T-cell (primary cell): Measurements from ENCODE around the gene NLRC4. TPM values are rescaled to one million over a fixed set of nuclear protein-coding genes. Genes with fewer than 3 reads are reported as not detected.
"Not testable (repeated sequence)": the region's sequence is repeated elsewhere in the genome, so short reads cannot be mapped to it uniquely, and the experiment has no call there.

ENCODE experiments used
- ATAC-seq, 4 experiments: fragments of 200-7000 bp in 3 of 4; fragments of 150-1000 bp in 1 of 4; cut with Tn5 transposase; replicated peaks in 1 of 4; 1 replicate in 3 of 4; 2 replicates in 1 of 4; pipeline ENCODE4 v1.10.0; 2021; ENCODE audit warnings: moderate library complexity in 3 of 4, mild to moderate bottlenecking in 2 of 4, moderate number of reproducible peaks in 1 of 4
- CTCF ChIA-PET, 2 donors: fragments of 300-600 bp; sonication (Branson Sonifier 250); formaldehyde crosslinking; loops; one replicate each; lab custom pipeline; 2022; ENCODE audit warnings: antibody characterized with exemption in 2 of 2; lab: Charles Lee
- POLR2A ChIA-PET, 2 donors: fragments of 300-600 bp; sonication (Branson Sonifier 250); formaldehyde crosslinking; loops; one replicate each; lab custom pipeline; 2022; ENCODE audit warnings: antibody characterized with exemption in 2 of 2; lab: Charles Lee
- DNase-seq, 35 experiments: peaks; one replicate each; pipeline versions ENCODE4 v3.0.0 to v3.0.0-alpha.2; 2013 to 2023
- H3K27ac ChIP-seq: one replicate; pipeline ENCODE4 v1.5.1; 2013; ENCODE audit warnings: low read length
- H3K27me3 ChIP-seq, 2 experiments: replicated peaks in 1 of 2; 1 replicate in 1 of 2; 2 replicates in 1 of 2; pipeline versions ENCODE4 v1.6.1 to v1.7.0; 2013; ENCODE audit warnings: low read length in 1 of 2, mixed read lengths in 1 of 2; ENCODE audit not compliant: control insufficient read depth in 2 of 2, insufficient read depth in 2 of 2; ENCODE audit errors: extremely low read depth in 1 of 2
- H3K36me3 ChIP-seq, 2 donors: 1 replicate in 1 of 2; 2 replicates in 1 of 2; pipeline versions ENCODE4 v1.6.1 to v1.7.0; 2013; ENCODE audit warnings: low read length in 1 of 2; ENCODE audit not compliant: control insufficient read depth in 2 of 2, insufficient read depth in 1 of 2; ENCODE audit errors: extremely low read depth in 1 of 2
- H3K4me1 ChIP-seq, 2 experiments: 1 replicate in 1 of 2; 2 replicates in 1 of 2; pipeline versions ENCODE4 v1.6.1 to v1.7.0; 2013; ENCODE audit warnings: low read length in 2 of 2, mixed read lengths in 1 of 2; ENCODE audit not compliant: insufficient read depth in 2 of 2, control insufficient read depth in 1 of 2; ENCODE audit errors: extremely low read depth in 1 of 2
- H3K4me3 ChIP-seq, 2 donors: 1 replicate in 1 of 2; 2 replicates in 1 of 2; pipeline versions ENCODE4 v1.5.1 to v1.7.0; 2013; ENCODE audit warnings: mild to moderate bottlenecking in 2 of 2, low read length in 1 of 2, moderate library complexity in 1 of 2; ENCODE audit not compliant: control insufficient read depth in 1 of 2; ENCODE audit errors: extremely low read depth in 1 of 2
- H3K9me3 ChIP-seq: 2 replicates; pipeline ENCODE4 v1.7.0; 2013
- H3K27ac Mint-ChIP-seq, 2 donors: one replicate each; pipeline ENCODE4 v1.8.0; 2020 to 2021; ENCODE audit warnings: mild to moderate bottlenecking in 2 of 2, mixed read lengths in 2 of 2
- H3K27me3 Mint-ChIP-seq, 2 donors: one replicate each; pipeline ENCODE4 v1.8.0; 2021 to 2022; ENCODE audit warnings: mixed read lengths in 2 of 2
- H3K36me3 Mint-ChIP-seq: one replicate; pipeline ENCODE4 v1.8.0; 2021; ENCODE audit warnings: mixed read lengths
- H3K4me1 Mint-ChIP-seq, 3 donors: one replicate each; pipeline ENCODE4 v1.8.0; 2020 to 2022; ENCODE audit warnings: mixed read lengths in 3 of 3, mild to moderate bottlenecking in 1 of 3
- H3K4me3 Mint-ChIP-seq, 3 donors: one replicate each; pipeline ENCODE4 v1.8.0; 2020 to 2022; ENCODE audit warnings: mild to moderate bottlenecking in 3 of 3, mixed read lengths in 3 of 3, moderate library complexity in 3 of 3
- H3K9me3 Mint-ChIP-seq, 3 donors: one replicate each; pipeline ENCODE4 v1.8.0; 2020 to 2022; ENCODE audit warnings: mixed read lengths in 3 of 3
- WGBS: methylation state at CpG from one replicate; pipeline ENCODE4 v1.1.5; 2013; ENCODE audit warnings: missing lambda C conversion rate; ENCODE audit not compliant: insufficient coverage; 5-methylcytosine and 5-hydroxymethylcytosine counted together
- total RNA-seq, 35 experiments: library from RNA in 6 of 35; stranded (reverse) in 6 of 35; fragments of 120-200 nt in 1 of 35; gene quantifications; one replicate each; pipeline versions ENCODE4 v1.2.1 to v1.2.4 and lab custom pipeline; 2013 to 2026

Gene NLRC4
- total RNA-seq, 5 donors from 2014 or later (not counting 1 experiment from before 2014, with no cell fraction given), result 0.13 to 0.20 TPM; not detected in 3

GRCh38 chr2:32222966-32223365 lies 41.7 kb downstream of the NLRC4 start:
- H3K27me3 ChIP-seq, result no peaks in the 10 kb centered on the region
- H3K27ac ChIP-seq, result no peak overlapping the region
- no peaks in the 10 kb centered on the region for H3K4me1 Mint-ChIP-seq
- H3K9me3 Mint-ChIP-seq, result no peaks in the 10 kb centered on the region
- no peak overlapping the region for H3K27ac Mint-ChIP-seq
- DNase-seq (no peak), ATAC-seq (no peak)
- H3K4me1 ChIP-seq, result no peaks in the 10 kb centered on the region
- H3K9me3 ChIP-seq, result no peaks in the 10 kb centered on the region
- no peaks in the 10 kb centered on the region for H3K27me3 Mint-ChIP-seq
- WGBS, result no CpG with 5 or more reads among the region's 2 CpGs
- CTCF ChIA-PET, result interaction anchor here in 1 of 2 donors (0.7 kb wide), 1 partner anchor 31 kb away, joined by 3 read pairs; no protein-coding TSS in a partner anchor
- H3K36me3 Mint-ChIP-seq, result peaks cover 54% of the 10 kb centered on the region
- no peak overlapping the region for H3K4me3 Mint-ChIP-seq
- POLR2A ChIA-PET, result no interaction called here
- no peak overlapping the region for H3K4me3 ChIP-seq
- H3K36me3 ChIP-seq, result peaks cover 12 to 30% of the 10 kb centered on the region in 2 donors

DNA sequence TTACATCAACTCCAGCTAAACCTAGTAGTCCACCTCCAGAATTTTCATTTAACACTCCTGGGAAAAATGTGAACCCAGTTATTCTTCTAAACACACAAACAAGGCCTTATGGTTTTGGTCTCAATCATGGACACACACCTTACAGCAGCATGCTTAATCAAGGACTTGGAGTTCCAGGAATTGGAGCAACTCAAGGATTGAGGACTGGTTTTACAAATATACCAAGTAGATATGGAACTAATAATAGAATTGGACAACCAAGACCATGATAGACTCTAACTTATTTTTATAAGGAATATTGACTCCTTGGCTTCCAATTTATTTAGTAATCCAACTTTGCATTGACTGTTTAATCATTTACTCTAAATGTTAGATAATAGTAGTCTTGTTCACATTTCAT lies 44.2 kb downstream of the NLRC4 start:
- Mint-ChIP-seq H3K4me1 (no peaks in the 10 kb centered on the region), H3K4me3 (no peak overlapping the region), H3K36me3 (peaks cover 45% of the 10 kb centered on the region), H3K27me3 (no peaks in the 10 kb centered on the region), H3K27ac (no peak overlapping the region), H3K9me3 (no peaks in the 10 kb centered on the region)
- ChIA-PET POLR2A (no interaction called here), CTCF (no interaction called here)
- Histone ChIP-seq H3K4me3 (no peak overlapping the region), H3K36me3 (peaks cover 12 to 30% of the 10 kb centered on the region in 2 donors), H3K9me3 (no peaks in the 10 kb centered on the region), H3K27me3 (no peaks in the 10 kb centered on the region), H3K27ac (no peak overlapping the region), H3K4me1 (no peaks in the 10 kb centered on the region)
- ATAC-seq (no peak), DNase-seq (no peak)

DNA sequence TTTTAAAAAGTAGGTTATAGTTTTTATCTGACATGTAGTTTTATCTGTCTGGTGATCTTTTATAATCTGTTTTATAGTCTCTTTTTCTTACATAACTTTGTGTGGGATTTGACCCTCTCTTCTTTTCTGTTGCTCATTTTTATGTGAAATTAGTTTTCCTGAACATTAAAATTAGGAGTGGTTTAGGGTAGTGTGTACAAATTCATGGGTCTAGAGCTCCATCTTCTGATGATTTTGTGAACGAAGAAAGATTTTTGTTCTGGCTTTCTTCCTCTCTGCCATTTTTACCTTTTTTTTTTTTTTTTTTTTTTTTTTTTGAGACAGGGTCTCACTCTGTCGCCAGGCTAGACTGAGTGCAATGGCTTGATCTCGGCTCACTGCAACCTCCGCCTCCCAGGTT lies 52.4 kb downstream of the NLRC4 start:
- 83% methylated on average over 1 of the region's 4 CpGs for WGBS

DNA sequence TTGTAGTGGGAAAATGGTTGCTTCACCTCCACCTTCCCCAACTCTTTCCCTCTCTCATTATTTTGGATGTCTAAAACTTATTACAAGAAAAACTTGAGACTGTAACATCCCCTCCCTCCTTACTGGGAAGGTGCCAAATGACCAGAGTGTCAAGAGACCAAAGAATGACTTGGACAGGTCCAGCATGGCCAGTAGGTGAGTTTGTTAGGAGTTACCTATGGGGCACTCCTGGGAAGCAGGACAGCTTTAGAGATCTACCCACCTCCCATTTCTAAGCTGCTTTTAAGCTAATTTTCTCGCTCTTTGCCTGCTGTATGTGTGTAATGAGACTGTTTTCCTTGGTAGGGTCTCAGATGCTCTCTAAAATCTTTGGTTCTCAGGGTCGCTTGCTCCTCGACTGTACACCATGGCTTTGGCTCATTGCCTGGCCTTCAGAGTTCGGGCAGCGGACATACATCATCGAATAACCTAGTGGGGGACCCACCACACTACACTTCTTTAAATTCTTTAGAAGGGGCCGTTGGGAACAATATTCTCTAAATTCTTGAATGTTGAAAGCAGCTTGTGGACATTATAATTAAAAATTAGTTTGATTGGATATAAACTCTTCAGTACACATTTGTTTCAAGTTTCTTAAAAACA lies 53.8 kb downstream of the NLRC4 start:
- H3K4me1 ChIP-seq, result no peaks in the 10 kb centered on the region
- H3K4me3 ChIP-seq, result no peak overlapping the region
- Mint-ChIP-seq H3K9me3 (no peaks in the 10 kb centered on the region), H3K27ac (no peak overlapping the region), H3K36me3 (peaks cover 28% of the 10 kb centered on the region), H3K4me1 (no peaks in the 10 kb centered on the region), H3K4me3 (no peak overlapping the region), H3K27me3 (no peaks in the 10 kb centered on the region)
- WGBS, result 100% methylated on average over 1 of the region's 7 CpGs
- ChIA-PET POLR2A (interaction anchor here in 1 of 2 donors (0.7 kb wide), 1 partner anchor 32 kb away, joined by 6 read pairs; no protein-coding TSS in a partner anchor), CTCF (interaction anchor here (0.6 kb wide), 2 partner anchors 9 to 412 kb away, joined by 3 read pairs; no protein-coding TSS in a partner anchor)
- peaks cover 7 to 24% of the 10 kb centered on the region in 2 donors for H3K36me3 ChIP-seq
- H3K9me3 ChIP-seq, result no peaks in the 10 kb centered on the region
- ATAC-seq (no peak), DNase-seq (no peak)
- no peak overlapping the region for H3K27ac ChIP-seq
- no peaks in the 10 kb centered on the region for H3K27me3 ChIP-seq

More for the DNA sequence above, 52.4 kb downstream of the NLRC4 start:
- no peak overlapping the region for H3K4me3 Mint-ChIP-seq
- DNase-seq (peak in 1 of 35 experiments; percentile 8), ATAC-seq (no peak)
- Histone ChIP-seq H3K4me1 (no peaks in the 10 kb centered on the region), H3K9me3 (no peaks in the 10 kb centered on the region), H3K27me3 (no peaks in the 10 kb centered on the region), H3K27ac (no peak overlapping the region), H3K36me3 (peaks cover 7 to 24% of the 10 kb centered on the region in 2 donors), H3K4me3 (no peak overlapping the region)
- no peaks in the 10 kb centered on the region for H3K9me3 Mint-ChIP-seq
- no peaks in the 10 kb centered on the region for H3K4me1 Mint-ChIP-seq
- H3K36me3 Mint-ChIP-seq, result peaks cover 26% of the 10 kb centered on the region
- H3K27ac Mint-ChIP-seq, result no peak overlapping the region
- ChIA-PET POLR2A (interaction anchor here in 1 of 2 donors (0.7 kb wide), 1 partner anchor 563 kb away, joined by 3 read pairs; no protein-coding TSS in a partner anchor), CTCF (interaction anchor here (0.6 to 0.7 kb wide), 5 partner anchors 37 to 1290 kb away, joined by 3 to 6 read pairs (median 5); no protein-coding TSS in a partner anchor)
- no peaks in the 10 kb centered on the region for H3K27me3 Mint-ChIP-seq

GRCh38 chr2:32203428-32203827 lies 61.3 kb downstream of the NLRC4 start:
- H3K4me3 Mint-ChIP-seq, H3K4me1 Mint-ChIP-seq, H3K4me1 ChIP-seq, H3K9me3 Mint-ChIP-seq, H3K4me3 ChIP-seq, DNase-seq, POLR2A ChIA-PET, H3K27me3 Mint-ChIP-seq, H3K27ac Mint-ChIP-seq, H3K27ac ChIP-seq, CTCF ChIA-PET, H3K9me3 ChIP-seq, H3K27me3 ChIP-seq, ATAC-seq: not testable (repeated sequence)
- H3K36me3 ChIP-seq, result peaks cover 4 to 24% of the 10 kb centered on the region in 2 donors
- WGBS, result 100% methylated on average over 1 of the region's 3 CpGs
- peaks cover 37% of the 10 kb centered on the region for H3K36me3 Mint-ChIP-seq

DNA sequence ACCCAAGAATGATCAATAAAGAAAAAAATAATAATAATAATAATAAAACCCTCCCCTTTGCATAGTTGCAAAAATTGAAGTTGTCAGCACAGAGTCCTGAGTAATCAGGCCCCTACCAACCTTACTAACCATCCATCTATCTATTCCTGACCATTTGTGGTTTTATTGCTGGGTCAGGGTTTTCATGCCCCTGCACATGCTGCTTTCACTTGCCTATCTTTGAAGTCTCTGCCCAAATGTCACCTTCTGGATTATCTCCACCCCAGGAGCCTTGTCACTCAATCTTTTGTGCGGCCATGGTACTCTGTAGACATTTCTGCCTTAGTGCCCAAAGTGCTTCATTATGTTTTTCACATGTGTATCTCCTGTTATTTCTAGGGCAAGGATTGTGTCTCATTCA lies 63.9 kb downstream of the NLRC4 start:
- Mint-ChIP-seq H3K27ac (no peak overlapping the region), H3K27me3 (no peaks in the 10 kb centered on the region), H3K4me1 (no peaks in the 10 kb centered on the region), H3K9me3 (no peaks in the 10 kb centered on the region), H3K4me3 (no peak overlapping the region), H3K36me3 (peaks cover 46% of the 10 kb centered on the region)
- Histone ChIP-seq H3K4me3 (no peak overlapping the region), H3K9me3 (no peaks in the 10 kb centered on the region), H3K4me1 (no peaks in the 10 kb centered on the region), H3K27ac (no peak overlapping the region), H3K36me3 (peaks cover 5 to 38% of the 10 kb centered on the region in 2 donors), H3K27me3 (no peaks in the 10 kb centered on the region)
- ChIA-PET CTCF (no interaction called here), POLR2A (no interaction called here)
- DNase-seq, result no peak
- no CpG with 5 or more reads among the region's 1 CpG for WGBS
- ATAC-seq, result no peak
